ENCODE measurements around the gene KDM1A. TPM values are rescaled to one million over a fixed set of nuclear protein-coding genes. Genes with fewer than 3 reads are reported as not detected.

KDM1A gene
- total and polyA plus RNA-seq, 9 of the 15 experiments (the other 6 are each of a cell fraction or from before 2014, with no cell fraction given), result 59.2 to 181 (median 168) TPM

DNA sequence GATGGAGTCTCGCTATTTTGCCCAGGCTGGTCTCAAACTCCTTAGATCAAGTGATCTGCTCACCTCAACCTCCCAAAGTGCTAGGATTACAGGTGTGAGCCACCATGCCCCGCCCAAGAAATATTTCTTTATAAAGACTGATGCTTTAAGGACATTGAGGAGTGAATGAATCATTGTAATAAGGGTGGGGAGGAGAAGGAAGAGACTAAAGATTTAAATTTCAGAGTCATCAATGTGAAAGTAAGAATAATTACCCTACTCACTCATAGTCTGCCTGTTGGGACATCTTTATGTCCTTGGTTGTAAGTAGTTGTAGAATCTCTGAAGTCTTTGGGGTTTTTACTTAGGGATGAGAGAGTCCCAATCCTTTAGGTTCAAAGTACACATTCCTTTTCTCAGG lies 7.3 kb downstream of the KDM1A start:
- Histone ChIP-seq H3K9ac (ENCODE audit: insufficient read depth in 1 of 2, low read depth in 2 of 2, low read length in 2 of 2) (no peak overlapping the region), H2AFZ (ENCODE audit: low read depth, low read length) (no peak overlapping the region), H3K27me3 (ENCODE audit: control insufficient read depth in 2 of 2, insufficient read depth in 2 of 2, low read length in 2 of 2) (no peaks in the 10 kb centered on the region), H3K4me3 (no peak overlapping the region), H3K27ac (ENCODE audit: extremely low read depth, low read depth, low read length) (no peak overlapping the region), H3K4me2 (ENCODE audit: insufficient read depth, low read length) (no peak overlapping the region), H3K4me1 (replicated peaks in 1 of 2; ENCODE audit: control insufficient read depth in 2 of 2, insufficient read depth in 2 of 2, low read length in 2 of 2) (peaks cover 4 to 13% of the 10 kb centered on the region in 2 experiments; a peak in 2 of 5 replicates), H3K9me1 (ENCODE audit: control insufficient read depth, insufficient read depth, low read length) (no peaks in the 10 kb centered on the region), H3K36me3 (ENCODE audit: control insufficient read depth, insufficient read depth, low read length) (peaks cover 24% of the 10 kb centered on the region; the same call in 2 of the 3 replicates), H4K20me1 (replicated peaks; ENCODE audit: control insufficient read depth, insufficient read depth, low read length) (peaks cover 23% of the 10 kb centered on the region), H3K9me3 (replicated peaks; ENCODE audit: control insufficient read depth, insufficient read depth, low read depth, low read length) (peaks cover 14% of the 10 kb centered on the region; the same call in 1 of the 2 replicates), H3K79me2 (ENCODE audit: control insufficient read depth, insufficient read depth, low read length) (peaks cover 98% of the 10 kb centered on the region)
- WGBS (ENCODE audit: insufficient coverage, low coverage, missing lambda C conversion rate), result 87% methylated on average over 2 of the region's 2 CpGs
- in situ Hi-C loops (cut with MboI) (no loop called here), intact Hi-C loops (cut with micrococcal nuclease) (no loop called here)
- ATAC-seq (no peak), FAIRE-seq (no peak), DNase-seq (ENCODE audit: extremely low read depth in 1 of 4, low spot score in 3 of 4) (no peak)
- ChIA-PET POLR2A (interaction anchor here (1.2 kb wide), 1 partner anchor 11 kb away, joined by 3 read pairs; no protein-coding TSS in a partner anchor), CTCF (ENCODE audit: low intra/inter-chr PET ratio) (no interaction called here)
- BruUV-seq (replicated peaks), result no TSS peak
- TF ChIP-seq YBX1 (IDR thresholded peaks at IDR 0.05) (no peak), ZFX (CRISPR knock-in tag; IDR thresholded peaks at IDR 0.05) (no peak)

DNA sequence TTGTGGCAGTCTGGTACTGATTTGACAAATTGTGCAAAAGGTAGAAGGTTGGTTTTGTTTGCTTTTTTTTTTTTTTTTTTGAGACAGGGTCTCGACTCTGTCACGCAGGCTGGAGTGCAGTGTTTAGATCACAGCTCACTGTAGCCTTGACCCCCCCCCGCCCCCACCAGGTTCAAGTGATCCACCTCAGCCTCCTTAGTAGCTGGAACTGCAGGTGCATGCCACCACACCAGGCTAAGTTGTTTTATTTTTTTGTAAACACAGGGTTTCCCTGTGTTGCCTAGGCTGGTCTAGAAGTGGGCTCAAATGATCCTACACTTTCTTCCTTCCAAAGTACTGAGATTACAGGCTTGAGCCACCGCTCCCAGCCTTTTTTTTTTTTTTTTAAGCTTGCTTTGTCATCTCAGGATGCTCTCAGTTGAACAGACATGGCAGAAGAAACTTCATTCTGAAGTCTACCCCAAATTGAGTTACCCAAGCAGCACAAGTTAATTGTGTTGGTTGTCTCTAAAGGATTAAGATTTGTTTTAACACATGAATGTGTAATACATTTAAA lies 8.2 kb downstream of the KDM1A start:
- H3K4me1 ChIP-seq (replicated peaks in 1 of 2; ENCODE audit: control insufficient read depth in 2 of 2, insufficient read depth in 2 of 2, low read length in 2 of 2), result peaks cover 4 to 12% of the 10 kb centered on the region in 2 experiments; a peak in 2 of 5 replicates
- peaks cover 11% of the 10 kb centered on the region; the same call in 1 of the 2 replicates for H3K9me3 ChIP-seq (replicated peaks; ENCODE audit: control insufficient read depth, insufficient read depth, low read depth, low read length)
- TF ChIP-seq PBX2 (CRISPR knock-in tag; IDR thresholded peaks at IDR 0.05; ENCODE audit: low read depth) (no peak), PBX2 (tag; conservative IDR thresholded peaks at IDR 0.05; ENCODE audit: low read depth) (no peak), ZFP1 (CRISPR knock-in tag; IDR thresholded peaks at IDR 0.05) (no peak), ZNF384 (IDR thresholded peaks at IDR 0.05; ENCODE audit: low read depth, low read length) (peak; percentile 73)
- intact Hi-C loops (cut with micrococcal nuclease) (no loop called here), in situ Hi-C loops (cut with MboI) (no loop called here)
- ChIA-PET CTCF (ENCODE audit: low intra/inter-chr PET ratio) (no interaction called here), POLR2A (interaction anchor here (0.6 to 1.0 kb wide), 2 partner anchors 8 to 391 kb away, joined by 3 read pairs; partner anchors contain the start of gene KDM1A)
- no TSS peak for BruUV-seq (replicated peaks)
- WGBS (ENCODE audit: insufficient coverage, low coverage, missing lambda C conversion rate), result no CpG with 5 or more reads among the region's 4 CpGs
- H2AFZ ChIP-seq (ENCODE audit: low read depth, low read length), result no peak overlapping the region
- FAIRE-seq (no peak), ATAC-seq (peak; percentile 16), DNase-seq (ENCODE audit: extremely low read depth in 1 of 4, low spot score in 3 of 4) (no peak)
- no peak overlapping the region for H3K4me3 ChIP-seq
- H3K79me2 ChIP-seq (ENCODE audit: control insufficient read depth, insufficient read depth, low read length), result peaks cover 98% of the 10 kb centered on the region
- H3K27me3 ChIP-seq (ENCODE audit: control insufficient read depth in 2 of 2, insufficient read depth in 2 of 2, low read length in 2 of 2), result no peaks in the 10 kb centered on the region
- no peak overlapping the region for H3K9ac ChIP-seq (ENCODE audit: insufficient read depth in 1 of 2, low read depth in 2 of 2, low read length in 2 of 2)
- no peak overlapping the region for H3K4me2 ChIP-seq (ENCODE audit: insufficient read depth, low read length)
- peaks cover 21% of the 10 kb centered on the region; the same call in 2 of the 3 replicates for H3K36me3 ChIP-seq (ENCODE audit: control insufficient read depth, insufficient read depth, low read length)
- H3K27ac ChIP-seq (ENCODE audit: extremely low read depth, low read depth, low read length), result no peak overlapping the region
- H4K20me1 ChIP-seq (replicated peaks; ENCODE audit: control insufficient read depth, insufficient read depth, low read length), result peaks cover 26% of the 10 kb centered on the region
- H3K9me1 ChIP-seq (ENCODE audit: control insufficient read depth, insufficient read depth, low read length), result peaks cover 4% of the 10 kb centered on the region

Data from K562 (cell line).